ENCODE results near the gene RNF26. TPM values are rescaled to one million over a fixed set of nuclear protein-coding genes. Genes with fewer than 3 reads are reported as not detected.

Gene RNF26
- total RNA-seq, 1 experiment from 2014 or later = 90.6 TPM

- no peaks in the 10 kb centered on the region for H3K9me3 Mint-ChIP-seq
- H3K36me3 Mint-ChIP-seq = peaks cover 2% of the 10 kb centered on the region; the same call in 1 of the 2 replicates
- H3K4me1 Mint-ChIP-seq = peaks cover 48% of the 10 kb centered on the region
- peaks cover 49% of the 10 kb centered on the region for H3K27me3 Mint-ChIP-seq (ENCODE audit: low read depth)
- ChIA-PET CTCF (interaction anchor here (0.6 to 6.2 kb wide), 9 partner anchors 9 to 127 kb away, joined by 3 to 95 read pairs (median 6); partner anchors contain the start of gene C1QTNF5), POLR2A (no interaction called here)
- peak overlapping the region; percentile 69 for H3K4me3 Mint-ChIP-seq
- ATAC-seq = no peak
- DNase-seq (ENCODE audit: low spot score) = no peak
- H3K27ac Mint-ChIP-seq = no peak overlapping the region
- TF ChIP-seq OVOL2 (CRISPR knock-in tag; IDR thresholded peaks at IDR 0.05; ENCODE audit: borderline replicate concordance) (no peak), ERG (CRISPR knock-in tag; IDR thresholded peaks at IDR 0.05) (no peak), FOXP4 (CRISPR knock-in tag; IDR thresholded peaks at IDR 0.05) (no peak), ZNF317 (CRISPR knock-in tag; IDR thresholded peaks at IDR 0.05; ENCODE audit: borderline replicate concordance, low read depth) (no peak)
Measured at GRCh38 chr11:119365071-119365591, 30.8 kb downstream of the RNF26 start.

GRCh38 chr11:119366690-119367620, 32.6 kb downstream of the RNF26 start:
- Mint-ChIP-seq H3K4me3 (no peak overlapping the region), H3K36me3 (peaks cover 2% of the 10 kb centered on the region; the same call in 1 of the 2 replicates), H3K9me3 (no peaks in the 10 kb centered on the region), H3K27me3 (ENCODE audit: low read depth) (peaks cover 43% of the 10 kb centered on the region), H3K4me1 (peaks cover 48% of the 10 kb centered on the region), H3K27ac (no peak overlapping the region)
- DNase-seq (ENCODE audit: low spot score) = no peak
- ChIA-PET POLR2A (interaction anchor here (0.8 kb wide), 1 partner anchor 10 kb away, joined by 3 read pairs; no protein-coding TSS in a partner anchor), CTCF (interaction anchor here (0.9 to 11.0 kb wide), 5 partner anchors 9 to 108 kb away, joined by 3 to 190 read pairs (median 9); partner anchors contain the start of genes C1QTNF5 and USP2)
- ATAC-seq = no peak
- TF ChIP-seq TEAD1 (CRISPR knock-in tag; IDR thresholded peaks at IDR 0.05) (no peak), PRDM15 (CRISPR knock-in tag; IDR thresholded peaks at IDR 0.05) (no peak), ATF2 (CRISPR knock-in tag; IDR thresholded peaks at IDR 0.05; ENCODE audit: borderline replicate concordance, low read depth) (no peak), NR1H2 (CRISPR knock-in tag; IDR thresholded peaks at IDR 0.05) (no peak), FOXP4 (CRISPR knock-in tag; IDR thresholded peaks at IDR 0.05) (no peak), OVOL2 (CRISPR knock-in tag; IDR thresholded peaks at IDR 0.05; ENCODE audit: borderline replicate concordance) (no peak), ATF6 (CRISPR knock-in tag; IDR thresholded peaks at IDR 0.05) (no peak), USF1 (CRISPR knock-in tag; IDR thresholded peaks at IDR 0.05) (no peak)
